ENCODE measurements around the gene CORO2A.
"Not testable (repeated sequence)": the region's sequence is repeated elsewhere in the genome, so short reads cannot be mapped to it uniquely, and the experiment has no call there.

The CORO2A gene

DNA sequence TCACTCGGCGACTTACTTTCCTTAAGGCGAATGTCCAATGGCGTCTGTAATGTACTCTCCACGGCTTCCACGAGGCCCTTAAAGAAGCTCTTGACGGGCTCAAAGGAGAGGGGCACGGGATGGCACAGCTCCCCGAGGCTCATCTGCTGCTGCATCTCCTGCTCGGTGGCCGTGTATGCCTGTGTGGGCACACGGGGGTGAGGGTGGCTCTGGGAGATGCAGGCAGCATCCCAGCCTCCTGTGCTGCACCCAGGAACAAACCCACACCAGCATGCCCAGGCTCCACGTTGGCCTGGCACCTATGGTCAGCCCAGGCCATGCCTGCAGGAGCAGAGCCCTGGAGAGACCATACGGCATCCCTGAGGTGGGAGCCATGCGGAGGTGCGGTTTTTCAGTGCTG lies 97.6 kb downstream of the CORO2A start:
- H2BK120ac ChIP-seq (ENCODE audit: low read depth, low read length), result no peak overlapping the region
- no peak overlapping the region for H2BK15ac ChIP-seq (replicated peaks; ENCODE audit: low read depth)
- no peaks in the 10 kb centered on the region for H3K79me1 ChIP-seq (ENCODE audit: low read length)
- no peak overlapping the region for H3K18ac ChIP-seq (ENCODE audit: low read length)
- no peak overlapping the region for H3K9ac ChIP-seq (ENCODE audit: low read length)
- H4K5ac ChIP-seq (ENCODE audit: low read length), result no peak overlapping the region
- DNase-seq, result no peak
- H3K4me1 ChIP-seq (ENCODE audit: control insufficient read depth, low read depth, low read length), result peaks cover 2% of the 10 kb centered on the region
- WGBS (ENCODE audit: extremely low coverage, insufficient coverage, low lambda C conversion rate), result no CpG with 5 or more reads among the region's 16 CpGs
- no peak overlapping the region for H3K56ac ChIP-seq (ENCODE audit: low read length)
- no peak overlapping the region for H3K27ac ChIP-seq (ENCODE audit: low read depth, low read length)
- H3K36me3 ChIP-seq (ENCODE audit: control insufficient read depth, insufficient read depth, low read length), result no peaks in the 10 kb centered on the region
- H2BK5ac ChIP-seq (ENCODE audit: low read length), result no peak overlapping the region
- H3K79me2 ChIP-seq (ENCODE audit: control insufficient read depth, insufficient read depth, low read length), result no peaks in the 10 kb centered on the region
- no peak overlapping the region for H3K23ac ChIP-seq (ENCODE audit: low read length)
- no peaks in the 10 kb centered on the region for H3K27me3 ChIP-seq (ENCODE audit: insufficient read depth, low read length, poor library complexity)
- no peak overlapping the region for H3K4ac ChIP-seq (ENCODE audit: low read depth, low read length)
- H3K4me3 ChIP-seq (ENCODE audit: low read length), result no peak overlapping the region
- H2AK5ac ChIP-seq (ENCODE audit: low read length), result no peak overlapping the region
- H3K4me2 ChIP-seq (ENCODE audit: low read length), result no peak overlapping the region
- no peak overlapping the region for H4K8ac ChIP-seq (ENCODE audit: low read depth, low read length)

- Histone ChIP-seq H3K4me3 (ENCODE audit: low read length) (no peak overlapping the region), H3K23ac (ENCODE audit: low read length) (no peak overlapping the region), H2BK120ac (ENCODE audit: low read depth, low read length) (no peak overlapping the region), H2BK5ac (ENCODE audit: low read length) (no peak overlapping the region), H3K27me3 (ENCODE audit: insufficient read depth, low read length, poor library complexity) (no peaks in the 10 kb centered on the region), H3K56ac (ENCODE audit: low read length) (no peak overlapping the region), H3K36me3 (ENCODE audit: control insufficient read depth, insufficient read depth, low read length) (no peaks in the 10 kb centered on the region), H2AK5ac (ENCODE audit: low read length) (no peak overlapping the region), H3K4ac (ENCODE audit: low read depth, low read length) (no peak overlapping the region), H4K8ac (ENCODE audit: low read depth, low read length) (no peak overlapping the region), H3K27ac (ENCODE audit: low read depth, low read length) (no peak overlapping the region), H3K4me2 (ENCODE audit: low read length) (no peak overlapping the region), H3K79me1 (ENCODE audit: low read length) (no peaks in the 10 kb centered on the region), H3K18ac (ENCODE audit: low read length) (no peak overlapping the region), H2BK15ac (replicated peaks; ENCODE audit: low read depth) (no peak overlapping the region), H3K9ac (ENCODE audit: low read length) (no peak overlapping the region), H4K5ac (ENCODE audit: low read length) (no peak overlapping the region), H3K79me2 (ENCODE audit: control insufficient read depth, insufficient read depth, low read length) (no peaks in the 10 kb centered on the region), H3K4me1 (ENCODE audit: control insufficient read depth, low read depth, low read length) (peaks cover 2% of the 10 kb centered on the region)
- no peak for DNase-seq
- no CpG with 5 or more reads among the region's 4 CpGs for whole genome bisulfite sequencing (ENCODE audit: extremely low coverage, insufficient coverage, low lambda C conversion rate)
These were observed 98.1 kb downstream of the CORO2A start for GRCh38 chr9:98094316-98094715.

GRCh38 chr9:98092613-98092931 lies 99.9 kb downstream of the CORO2A start:
- no peak overlapping the region for H4K5ac ChIP-seq (ENCODE audit: low read length)
- no peak overlapping the region for H3K56ac ChIP-seq (ENCODE audit: low read length)
- no peak overlapping the region for H2AK5ac ChIP-seq (ENCODE audit: low read length)
- H3K9ac ChIP-seq (ENCODE audit: low read length), result no peak overlapping the region
- no peak overlapping the region for H2BK5ac ChIP-seq (ENCODE audit: low read length)
- no peak for DNase-seq
- no peak overlapping the region for H3K18ac ChIP-seq (ENCODE audit: low read length)
- WGBS (ENCODE audit: extremely low coverage, insufficient coverage, low lambda C conversion rate), result no CpG with 5 or more reads among the region's 11 CpGs
- no peak overlapping the region for H2BK120ac ChIP-seq (ENCODE audit: low read depth, low read length)
- H2BK15ac ChIP-seq (replicated peaks; ENCODE audit: low read depth), result no peak overlapping the region
- no peaks in the 10 kb centered on the region for H3K27me3 ChIP-seq (ENCODE audit: insufficient read depth, low read length, poor library complexity)
- H3K4me2 ChIP-seq (ENCODE audit: low read length), result no peak overlapping the region
- H3K23ac ChIP-seq (ENCODE audit: low read length), result no peak overlapping the region
- H3K36me3 ChIP-seq (ENCODE audit: control insufficient read depth, insufficient read depth, low read length), result no peaks in the 10 kb centered on the region
- no peaks in the 10 kb centered on the region for H3K79me1 ChIP-seq (ENCODE audit: low read length)
- no peaks in the 10 kb centered on the region for H3K79me2 ChIP-seq (ENCODE audit: control insufficient read depth, insufficient read depth, low read length)
- peaks cover 2% of the 10 kb centered on the region for H3K4me1 ChIP-seq (ENCODE audit: control insufficient read depth, low read depth, low read length)
- H3K27ac ChIP-seq (ENCODE audit: low read depth, low read length), result no peak overlapping the region
- no peak overlapping the region for H4K8ac ChIP-seq (ENCODE audit: low read depth, low read length)
- no peak overlapping the region for H3K4ac ChIP-seq (ENCODE audit: low read depth, low read length)
- no peak overlapping the region for H3K4me3 ChIP-seq (ENCODE audit: low read length)

- Histone ChIP-seq H3K36me3 (ENCODE audit: control insufficient read depth, insufficient read depth, low read length) (no peaks in the 10 kb centered on the region), H2BK15ac (replicated peaks; ENCODE audit: low read depth) (no peak overlapping the region), H3K56ac (ENCODE audit: low read length) (peak overlapping the region; percentile 15), H3K4me2 (ENCODE audit: low read length) (no peak overlapping the region), H3K4ac (ENCODE audit: low read depth, low read length) (no peak overlapping the region), H3K18ac (ENCODE audit: low read length) (no peak overlapping the region), H3K4me3 (ENCODE audit: low read length) (no peak overlapping the region), H3K27ac (ENCODE audit: low read depth, low read length) (no peak overlapping the region), H3K79me1 (ENCODE audit: low read length) (no peaks in the 10 kb centered on the region), H3K4me1 (ENCODE audit: control insufficient read depth, low read depth, low read length) (peaks cover 2% of the 10 kb centered on the region), H2BK5ac (ENCODE audit: low read length) (no peak overlapping the region), H3K9ac (ENCODE audit: low read length) (peak overlapping the region; percentile 15), H2AK5ac (ENCODE audit: low read length) (no peak overlapping the region), H4K5ac (ENCODE audit: low read length) (no peak overlapping the region), H4K8ac (ENCODE audit: low read depth, low read length) (no peak overlapping the region), H3K23ac (ENCODE audit: low read length) (no peak overlapping the region), H3K79me2 (ENCODE audit: control insufficient read depth, insufficient read depth, low read length) (no peaks in the 10 kb centered on the region), H3K27me3 (ENCODE audit: insufficient read depth, low read length, poor library complexity) (no peaks in the 10 kb centered on the region), H2BK120ac (ENCODE audit: low read depth, low read length) (no peak overlapping the region)
- no CpG with 5 or more reads among the region's 17 CpGs for WGBS (ENCODE audit: extremely low coverage, insufficient coverage, low lambda C conversion rate)
- peak; percentile 71 for DNase-seq
These were observed 100.5 kb downstream of the CORO2A start for GRCh38 chr9:98091735-98092612.

GRCh38 chr9:98090674-98091073 lies 101.8 kb downstream of the CORO2A start:
- H3K23ac ChIP-seq (ENCODE audit: low read length); H3K9ac ChIP-seq (ENCODE audit: low read length); H3K56ac ChIP-seq (ENCODE audit: low read length); H3K27ac ChIP-seq (ENCODE audit: low read depth, low read length); H3K4me3 ChIP-seq (ENCODE audit: low read length); H3K79me2 ChIP-seq (ENCODE audit: control insufficient read depth, insufficient read depth, low read length); H3K4me1 ChIP-seq (ENCODE audit: control insufficient read depth, low read depth, low read length); H3K18ac ChIP-seq (ENCODE audit: low read length); H4K5ac ChIP-seq (ENCODE audit: low read length); H2BK15ac ChIP-seq (replicated peaks; ENCODE audit: low read depth); H3K27me3 ChIP-seq (ENCODE audit: insufficient read depth, low read length, poor library complexity); H4K8ac ChIP-seq (ENCODE audit: low read depth, low read length); H3K36me3 ChIP-seq (ENCODE audit: control insufficient read depth, insufficient read depth, low read length); H3K4ac ChIP-seq (ENCODE audit: low read depth, low read length); H2BK5ac ChIP-seq (ENCODE audit: low read length); H3K79me1 ChIP-seq (ENCODE audit: low read length); H2BK120ac ChIP-seq (ENCODE audit: low read depth, low read length); H2AK5ac ChIP-seq (ENCODE audit: low read length); H3K4me2 ChIP-seq (ENCODE audit: low read length): not testable (repeated sequence)
- no CpG with 5 or more reads among the region's 3 CpGs for WGBS (ENCODE audit: extremely low coverage, insufficient coverage, low lambda C conversion rate)
- DNase-seq, result peak; percentile 77

Measured in mesendoderm (in vitro differentiated cells).